Panc1 (cell line): ENCODE results near the gene PTAFR. TPM values are rescaled to one million over a fixed set of nuclear protein-coding genes. Genes with fewer than 3 reads are reported as not detected.

Experiments used
- ATAC-seq: fragments of 200-7000 bp; cut with Tn5 transposase; 2 replicates; pipeline ENCODE4 v1.9.1; 2020; ENCODE audit warnings: mild to moderate bottlenecking, moderate library complexity
- BruUV-seq: library from RNA; stranded (reverse); fragments of 400-500 nt; replicated peaks from 2 replicates; lab custom pipeline; 2021; lab: Mats Ljungman, UMichigan
- CTCF ChIA-PET: fragments of 300-600 bp; sonication (Branson Sonifier 250); formaldehyde crosslinking; loops from one replicate; lab custom pipeline; 2022; ENCODE audit warnings: antibody characterized with exemption; lab: Charles Lee
- POLR2A ChIA-PET: fragments of 300-600 bp; sonication (Branson Sonifier 250); formaldehyde crosslinking; loops from one replicate; lab custom pipeline; 2022; ENCODE audit warnings: antibody characterized with exemption; lab: Charles Lee
- DNase-seq: peaks from one replicate; pipeline ENCODE4 v3.0.0-alpha.2; 2010; ENCODE audit warnings: low read depth, low spot score
- H3K27ac ChIP-seq: 2 replicates; pipeline ENCODE4 v1.5.1; 2011; ENCODE audit warnings: mild to moderate bottlenecking, low read length, inconsistent platforms
- H3K27me3 ChIP-seq: fragments of 200-500 bp; sonication (Bioruptor generic); 2 replicates; pipeline ENCODE4 v1.6.0; 2014; ENCODE audit warnings: low read length, inconsistent platforms; ENCODE audit not compliant: control insufficient read depth, insufficient read depth
- H3K36me3 ChIP-seq: fragments of 200-500 bp; sonication (Bioruptor generic); 2 replicates; pipeline ENCODE4 v1.5.1; 2014; ENCODE audit warnings: inconsistent platforms, mild to moderate bottlenecking, low read length, moderate library complexity; ENCODE audit not compliant: control insufficient read depth, insufficient read depth
- H3K4me1 ChIP-seq: 2 replicates; pipeline ENCODE4 v1.5.1; 2011; ENCODE audit warnings: inconsistent platforms, mild to moderate bottlenecking, low read length, moderate library complexity; ENCODE audit not compliant: control insufficient read depth, insufficient read depth
- H3K4me3 ChIP-seq, 2 experiments: 2 replicates each; pipeline ENCODE4 v1.5.1; 2011 to 2012; ENCODE audit warnings: low read depth in 2 of 2, low read length in 2 of 2, mild to moderate bottlenecking in 2 of 2, inconsistent platforms in 1 of 2, moderate library complexity in 1 of 2
- H3K9me3 ChIP-seq: fragments of 200-500 bp; sonication (Bioruptor generic); 2 replicates; pipeline ENCODE4 v1.5.1; 2014; ENCODE audit warnings: low read depth, mild to moderate bottlenecking, inconsistent platforms, low read length, moderate library complexity; ENCODE audit not compliant: control insufficient read depth, insufficient read depth
- POLR2AphosphoS5 ChIP-seq: IDR thresholded peaks from 2 replicates; pipeline ENCODE4 v1.6.1; 2012; ENCODE audit warnings: mild to moderate bottlenecking, low read depth, low read length, moderate library complexity
- REST ChIP-seq, 2 experiments: IDR thresholded peaks; 2 replicates each; pipeline ENCODE4 v1.6.1; 2011 to 2012; ENCODE audit warnings: low read depth in 2 of 2, control low read depth in 1 of 2, low read length in 1 of 2, mild to moderate bottlenecking in 1 of 2, moderate library complexity in 1 of 2; ENCODE audit not compliant: insufficient read depth in 1 of 2
- SIN3A ChIP-seq: IDR thresholded peaks from 2 replicates; pipeline ENCODE4 v1.6.1; 2012; ENCODE audit warnings: low read depth, mild to moderate bottlenecking, low read length, moderate library complexity, borderline replicate concordance; ENCODE audit not compliant: insufficient read depth
- TCF7L2 ChIP-seq: IDR thresholded peaks from 2 replicates; pipeline ENCODE4 v1.6.1; 2011; ENCODE audit warnings: mild to moderate bottlenecking, low read depth, low read length, inconsistent platforms
- in situ Hi-C: cut with HindIII; loops from 2 replicates; pipeline ENCODE4 v1.10.0; 2016; ENCODE audit warnings: low sequenced_read_pairs, low pct_unique_long_range_greater_than_20kb
- intact Hi-C: fragments of 100-400 bp; cut with micrococcal nuclease; formaldehyde crosslinking; loops from one replicate; pipeline ENCODE4 v1.10.0; 2022; ENCODE audit not compliant: unreplicated experiment
- total RNA-seq: library from RNA; stranded (reverse); gene quantifications from one replicate; pipeline ENCODE4 v1.2.1, GENCODE V29; 2021; ENCODE audit not compliant: unreplicated experiment
- TF ChIP-seq, protein P1 (sequence below): fragments of 450-650 bp; IDR thresholded peaks from 2 replicates; pipeline ENCODE4 v1.5.1; 2017; ENCODE audit warnings: mild to moderate bottlenecking

The PTAFR gene
- total RNA-seq, 1 experiment from 2014 or later: 0.13 TPM

- Histone ChIP-seq H3K27ac (no peak overlapping the region), H3K36me3 (peaks cover 6% of the 10 kb centered on the region), H3K4me3 (no peak overlapping the region), H3K27me3 (no peaks in the 10 kb centered on the region), H3K9me3 (no peaks in the 10 kb centered on the region), H3K4me1 (peaks cover 4% of the 10 kb centered on the region; the same call in 1 of the 2 replicates)
- ATAC-seq (no peak), DNase-seq (no peak)
- POLR2A ChIA-PET: interaction anchor here (0.6 kb wide), 2 partner anchors 27 to 462 kb away, joined by 3 to 10 read pairs; no protein-coding TSS in a partner anchor
- TF ChIP-seq POLR2AphosphoS5 (no peak), SIN3A (no peak), REST (IDR thresholded peaks at IDR 0.05; ENCODE audit: insufficient read depth in 1 of 2, low read depth in 2 of 2, low read length in 1 of 2) (no peak), TCF7L2 (no peak)
- TF ChIP-seq, protein P1, sequence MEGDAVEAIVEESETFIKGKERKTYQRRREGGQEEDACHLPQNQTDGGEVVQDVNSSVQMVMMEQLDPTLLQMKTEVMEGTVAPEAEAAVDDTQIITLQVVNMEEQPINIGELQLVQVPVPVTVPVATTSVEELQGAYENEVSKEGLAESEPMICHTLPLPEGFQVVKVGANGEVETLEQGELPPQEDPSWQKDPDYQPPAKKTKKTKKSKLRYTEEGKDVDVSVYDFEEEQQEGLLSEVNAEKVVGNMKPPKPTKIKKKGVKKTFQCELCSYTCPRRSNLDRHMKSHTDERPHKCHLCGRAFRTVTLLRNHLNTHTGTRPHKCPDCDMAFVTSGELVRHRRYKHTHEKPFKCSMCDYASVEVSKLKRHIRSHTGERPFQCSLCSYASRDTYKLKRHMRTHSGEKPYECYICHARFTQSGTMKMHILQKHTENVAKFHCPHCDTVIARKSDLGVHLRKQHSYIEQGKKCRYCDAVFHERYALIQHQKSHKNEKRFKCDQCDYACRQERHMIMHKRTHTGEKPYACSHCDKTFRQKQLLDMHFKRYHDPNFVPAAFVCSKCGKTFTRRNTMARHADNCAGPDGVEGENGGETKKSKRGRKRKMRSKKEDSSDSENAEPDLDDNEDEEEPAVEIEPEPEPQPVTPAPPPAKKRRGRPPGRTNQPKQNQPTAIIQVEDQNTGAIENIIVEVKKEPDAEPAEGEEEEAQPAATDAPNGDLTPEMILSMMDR: no peak
- no TSS peak for BruUV-seq
- in situ Hi-C loops: no loop called here
- intact Hi-C loops: no loop called here
- CTCF ChIA-PET: interaction anchor here (0.6 to 0.7 kb wide), 2 partner anchors 53 to 160 kb away, joined by 3 to 6 read pairs; no protein-coding TSS in a partner anchor
Measured at GRCh38 chr1:28196330-28196729, 19.8 kb upstream of the PTAFR start.

DNA sequence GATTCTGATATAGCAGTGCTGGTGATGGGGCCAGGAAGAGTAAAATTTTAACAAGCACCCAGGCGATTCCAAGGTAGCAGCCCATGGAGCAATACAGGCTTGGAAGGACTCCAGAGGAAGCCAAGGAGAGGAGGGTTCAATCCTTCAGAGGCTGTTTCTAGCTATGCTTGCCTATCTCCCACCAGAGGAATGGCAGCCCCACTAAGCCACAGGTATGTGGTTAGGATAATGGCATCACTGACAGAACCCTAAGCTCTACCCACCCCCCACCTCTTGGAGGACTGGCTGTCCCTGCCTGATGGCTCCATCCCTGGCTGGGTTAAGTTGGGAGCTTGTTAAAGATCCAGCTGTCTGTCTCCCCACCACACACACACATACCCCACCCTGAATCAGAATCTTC is 19.3 kb upstream of the PTAFR start:
- no peak overlapping the region for H3K27ac ChIP-seq
- in situ Hi-C loops (no loop called here), intact Hi-C loops (no loop called here)
- BruUV-seq: no TSS peak
- TF ChIP-seq POLR2AphosphoS5: no peak
- TF ChIP-seq REST (IDR thresholded peaks at IDR 0.05; ENCODE audit: insufficient read depth in 1 of 2, low read depth in 2 of 2, low read length in 1 of 2): no peak
- TF ChIP-seq, protein P1: no peak
- TF ChIP-seq SIN3A: no peak
- TF ChIP-seq TCF7L2: no peak
- ChIA-PET POLR2A (no interaction called here), CTCF (no interaction called here)
- H3K9me3 ChIP-seq: no peaks in the 10 kb centered on the region
- no peaks in the 10 kb centered on the region for H3K27me3 ChIP-seq
- H3K4me1 ChIP-seq: peaks cover 4% of the 10 kb centered on the region; the same call in 1 of the 2 replicates
- ATAC-seq: no peak
- no peak overlapping the region for H3K4me3 ChIP-seq
- H3K36me3 ChIP-seq: peaks cover 6% of the 10 kb centered on the region
- no peak for DNase-seq
